Suprapubic skin (tissue), 4 donors: ENCODE measurements around the gene BCKDK.

Source experiments
- CTCF ChIP-seq, 2 donors: fragments of 200-600 bp in 1 of 2; fragments of 450-650 bp in 1 of 2; sonication (generic) in 1 of 2; IDR thresholded peaks; one replicate each; pipeline ENCODE4 v1.5.1; 2016 to 2019; ENCODE audit warnings: antibody characterized with exemption in 2 of 2, mild to moderate bottlenecking in 1 of 2, moderate library complexity in 1 of 2
- EP300 ChIP-seq: sonication (generic); formaldehyde crosslinking; IDR thresholded peaks from one replicate; pipeline ENCODE4 v1.6.1; 2017; ENCODE audit warnings: antibody characterized with exemption
- POLR2A ChIP-seq, 2 donors: fragments of 450-650 bp; IDR thresholded peaks; one replicate each; pipeline ENCODE4 v1.6.1; 2017; ENCODE audit warnings: antibody characterized with exemption in 2 of 2, mild to moderate bottlenecking in 2 of 2, moderate library complexity in 2 of 2
- POLR2AphosphoS5 ChIP-seq, 3 donors: sonication (generic); formaldehyde crosslinking; IDR thresholded peaks; one replicate each; pipeline ENCODE4 v1.6.1; 2017; ENCODE audit warnings: antibody characterized with exemption in 3 of 3

- TF ChIP-seq CTCF (IDR thresholded peaks at IDR 0.05) (no peak), POLR2AphosphoS5 (IDR thresholded peaks at IDR 0.05) (no peak), POLR2A (IDR thresholded peaks at IDR 0.05) (no peak), EP300 (no peak)
Observed at GRCh38 chr16:31135535-31136286, 27.5 kb downstream of the BCKDK start, which contains the start of gene PRSS8.
